ENCODE measurements around the gene KCNMB2.

The KCNMB2 gene

DNA sequence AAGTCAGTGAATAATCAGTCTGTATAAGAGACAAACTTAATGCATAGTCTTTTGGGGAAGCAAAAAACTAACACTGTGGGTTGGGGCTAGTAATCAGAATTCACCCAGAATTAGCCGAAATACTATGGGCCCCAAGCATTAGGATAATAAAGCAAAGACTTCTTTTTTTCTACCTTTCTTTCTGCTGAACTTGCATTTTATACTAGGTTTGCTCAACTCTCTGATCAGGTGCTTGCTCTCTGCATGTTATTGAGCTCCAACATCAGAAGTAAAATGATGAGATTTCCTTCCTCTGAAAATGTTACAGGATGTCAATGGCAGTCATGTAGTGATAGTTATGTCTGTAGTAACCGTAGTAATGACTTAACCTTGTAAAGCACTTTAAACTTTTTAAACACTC lies 216.6 kb downstream of the KCNMB2 start:
- DNase-seq (ENCODE audit: low read depth in 2 of 2), result no peak

DNA sequence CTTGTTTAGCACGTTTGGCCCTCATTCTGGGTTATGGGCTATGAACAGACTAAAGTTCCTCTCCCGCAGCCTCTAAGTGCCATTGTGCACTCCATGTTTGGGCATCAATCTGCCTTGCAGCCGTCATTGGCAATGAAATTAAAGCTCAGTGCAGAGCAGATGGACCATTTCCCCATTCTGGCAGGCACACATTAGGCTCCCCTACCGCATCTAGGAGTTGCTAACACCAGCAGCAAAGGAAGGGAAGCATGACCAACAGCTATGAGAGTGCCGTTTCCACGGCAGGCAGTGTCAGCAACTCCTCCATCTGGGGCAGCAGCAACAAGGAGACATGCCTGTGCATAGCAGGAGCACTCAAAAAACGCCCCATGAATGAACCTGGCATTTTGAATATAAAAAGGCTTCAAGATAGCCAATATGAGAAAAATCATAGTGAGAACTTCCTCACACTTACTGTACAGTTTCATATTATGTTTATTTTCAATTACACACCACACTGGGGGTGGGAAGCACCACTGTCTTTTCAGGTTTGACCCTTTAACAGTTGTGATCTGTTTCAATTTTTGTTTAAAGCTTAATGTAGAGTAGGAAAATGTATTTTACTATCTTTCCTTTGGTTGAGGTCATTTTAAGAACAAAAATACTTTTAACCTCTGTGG lies 218.7 kb downstream of the KCNMB2 start:
- DNase-seq (ENCODE audit: low read depth in 2 of 2), result no peak

DNA sequence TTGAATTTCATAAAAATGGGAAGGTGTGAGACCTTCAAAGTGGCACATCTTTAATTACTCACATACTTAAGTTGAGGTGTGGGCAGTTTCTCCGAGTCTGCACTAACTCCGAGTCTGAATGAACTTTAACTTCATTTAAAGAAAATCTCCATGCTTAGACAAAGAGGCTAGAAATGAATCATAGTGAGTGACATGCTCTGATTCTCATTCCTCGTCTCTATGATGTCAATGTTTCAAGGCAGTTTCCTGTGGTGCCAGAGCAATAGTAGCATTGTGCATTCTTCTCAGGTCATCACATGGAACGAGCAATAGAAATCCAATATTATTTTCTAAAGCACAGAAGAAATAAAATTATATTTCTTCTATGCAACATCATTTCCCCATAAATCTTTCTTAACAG lies 224.8 kb downstream of the KCNMB2 start:
- no peak for DNase-seq (ENCODE audit: low read depth in 2 of 2)

DNA sequence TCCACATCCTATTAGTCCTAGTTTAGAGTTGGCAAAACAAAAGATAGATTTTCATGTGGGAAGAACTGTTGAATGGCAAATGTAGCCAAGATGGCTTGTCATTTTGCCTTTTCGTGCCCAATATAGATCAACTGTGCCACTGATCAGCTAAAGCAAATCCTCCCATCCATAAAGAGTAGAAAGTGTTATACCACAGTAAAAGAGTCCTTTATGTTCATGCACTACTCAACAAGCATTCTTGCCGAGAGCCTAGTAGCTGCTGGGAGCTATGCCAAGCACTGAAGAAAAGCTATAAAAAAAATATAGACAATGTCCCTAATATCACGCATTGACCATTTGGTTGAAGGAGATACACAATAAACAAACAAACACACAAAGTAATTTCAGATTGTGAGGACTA lies 225.2 kb downstream of the KCNMB2 start:
- DNase-seq (ENCODE audit: low read depth in 2 of 2), result no peak

DNA sequence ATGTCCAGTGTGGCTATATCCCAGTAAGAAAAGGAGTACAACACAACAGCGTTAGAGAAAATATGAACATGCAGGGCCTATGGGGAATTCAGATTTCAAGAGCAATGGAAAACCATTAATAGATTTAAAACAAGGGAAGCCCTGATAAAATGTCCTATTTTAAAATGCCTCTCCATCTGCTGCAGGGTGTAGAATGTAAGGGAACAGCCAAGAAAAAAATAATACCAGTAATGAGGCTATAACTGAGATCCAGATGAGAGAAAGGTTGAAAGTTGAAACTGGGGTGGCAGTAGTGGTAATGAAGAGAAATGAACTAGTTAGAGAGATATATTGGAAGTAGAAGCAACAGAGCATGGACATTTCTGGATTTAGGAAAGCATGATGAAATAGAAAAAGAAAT lies 226.1 kb downstream of the KCNMB2 start:
- no peak for DNase-seq (ENCODE audit: low read depth in 2 of 2)

DNA sequence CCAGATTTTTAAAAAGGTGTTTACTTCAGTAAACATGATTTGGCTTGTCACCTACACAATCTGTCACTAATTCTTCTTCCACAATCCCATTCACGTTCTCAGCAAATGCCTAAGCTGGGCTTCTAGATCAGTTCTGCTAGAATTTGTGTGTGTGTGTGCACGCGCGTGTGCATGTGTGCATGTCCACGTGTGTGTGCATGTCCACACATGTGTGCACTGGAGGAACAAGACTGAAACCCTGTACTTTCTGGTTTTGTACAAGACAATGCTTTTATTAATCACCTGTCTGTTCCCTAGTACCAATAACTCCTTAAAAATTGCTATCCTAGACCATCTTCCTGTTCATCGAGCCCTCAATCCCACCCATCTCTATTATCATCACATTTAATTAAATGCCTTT lies 229.2 kb downstream of the KCNMB2 start:
- no peak for DNase-seq (ENCODE audit: low read depth in 2 of 2)

DNA sequence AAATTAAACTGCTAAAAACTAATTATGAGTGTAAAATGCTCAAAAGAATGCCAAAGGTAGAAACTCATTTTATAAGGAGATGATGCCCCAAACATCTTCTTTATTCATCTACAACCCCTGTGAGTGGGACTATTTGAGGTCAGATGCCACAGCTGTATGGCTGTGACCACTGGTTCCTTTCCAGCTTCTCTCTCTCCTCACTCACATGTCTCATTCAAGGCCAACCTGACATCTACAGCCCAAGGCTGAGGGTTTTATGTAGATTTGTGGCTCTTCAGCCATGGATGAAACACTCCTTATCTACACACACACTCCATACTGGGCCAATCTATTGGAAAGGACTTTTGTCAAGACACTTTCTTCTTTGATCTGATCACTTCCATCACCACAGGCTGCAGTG lies 231.3 kb downstream of the KCNMB2 start:
- no peak for DNase-seq (ENCODE audit: low read depth in 2 of 2)

DNA sequence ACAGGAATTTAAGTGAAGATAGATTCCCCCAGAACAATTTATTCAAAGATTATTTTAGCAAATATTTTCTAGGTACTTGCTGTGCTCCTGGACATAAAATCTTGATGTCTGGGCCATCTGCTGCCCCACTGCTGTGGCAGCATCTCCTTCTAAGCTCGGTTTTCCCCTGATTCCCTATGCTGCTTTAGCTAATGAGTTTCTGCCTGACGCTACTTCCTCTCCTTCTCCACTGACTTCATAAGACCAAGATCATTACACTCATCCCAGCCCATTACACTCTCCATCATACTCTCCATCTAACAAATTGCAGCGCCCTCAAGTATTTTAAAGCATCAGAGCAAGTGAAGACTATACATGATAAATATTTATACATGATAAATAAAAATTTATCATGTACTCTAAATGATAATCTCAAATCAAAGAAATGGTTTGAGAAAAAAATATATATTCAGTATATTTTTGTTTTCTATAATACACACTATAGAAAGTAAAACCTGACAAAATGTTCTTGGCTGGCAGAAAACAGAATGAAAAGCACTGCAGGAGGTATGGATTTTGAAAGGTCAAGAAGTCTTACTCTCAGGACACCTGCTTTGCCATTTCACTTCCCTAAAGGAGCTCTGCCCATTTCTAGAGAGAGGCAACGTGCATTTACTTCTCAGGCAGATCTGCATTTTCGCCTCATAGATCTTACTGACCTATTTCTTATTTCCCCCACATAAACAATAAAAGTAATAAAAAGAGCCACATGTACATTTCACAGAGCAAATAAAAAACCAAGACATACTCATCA lies 232.0 kb downstream of the KCNMB2 start:
- DNase-seq (ENCODE audit: low read depth in 2 of 2), result no peak

DNA sequence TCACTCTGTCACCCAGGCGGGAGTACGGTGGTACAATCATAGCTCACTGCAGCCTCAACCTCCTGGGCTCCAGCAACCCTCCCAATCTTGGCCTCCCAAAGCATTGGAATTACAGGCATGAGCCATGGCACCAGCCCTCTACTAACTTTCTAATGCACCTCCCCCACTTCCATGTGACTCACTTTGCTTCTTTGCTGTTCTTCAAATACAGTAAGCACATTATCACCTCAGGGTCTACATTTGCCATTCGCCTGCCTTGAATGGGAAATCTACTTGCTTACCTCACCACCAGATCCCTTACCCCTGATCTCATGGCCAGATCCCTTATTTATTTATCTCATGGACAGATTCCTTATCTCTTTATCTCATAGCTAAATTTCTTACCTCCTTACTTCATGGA lies 235.3 kb downstream of the KCNMB2 start:
- DNase-seq (ENCODE audit: low read depth in 2 of 2), result no peak

DNA sequence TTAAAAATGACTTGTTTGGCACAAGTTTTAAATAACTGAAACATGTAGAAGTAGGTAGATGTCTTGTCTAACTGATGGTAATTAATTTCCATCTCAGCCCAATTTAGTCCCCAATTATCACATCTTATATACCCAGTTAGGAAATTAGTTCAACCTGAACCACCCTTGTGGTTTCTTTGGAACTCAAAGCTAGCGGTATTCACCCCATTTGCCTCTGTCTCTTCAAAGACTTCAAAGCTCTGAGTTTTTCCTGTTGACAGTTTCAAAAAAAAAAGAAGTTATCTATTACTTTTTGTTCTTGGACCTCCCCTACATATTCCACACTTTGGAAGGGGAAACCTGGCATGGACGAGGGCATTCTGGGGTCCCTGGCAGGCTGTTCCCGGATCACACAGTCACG lies 236.5 kb downstream of the KCNMB2 start:
- no peak for DNase-seq (ENCODE audit: low read depth in 2 of 2)

DNA sequence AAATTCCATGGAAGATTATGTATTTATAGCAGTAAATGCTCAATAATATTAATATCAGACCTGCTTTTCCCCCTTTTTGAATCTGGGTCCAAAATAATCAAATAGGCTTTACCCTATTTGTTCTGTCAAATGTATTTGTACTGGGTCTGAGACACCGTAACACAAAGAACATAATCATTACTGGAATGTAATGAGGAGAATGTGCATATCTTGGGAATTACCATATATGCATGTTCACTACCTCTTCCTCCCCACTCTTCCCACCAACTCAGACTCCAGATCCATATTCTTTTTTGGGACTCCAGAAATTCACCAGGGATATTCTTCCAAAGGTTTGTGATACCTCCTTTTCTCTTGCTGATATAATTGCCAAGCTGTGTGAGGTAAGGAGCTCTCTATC lies 237.1 kb downstream of the KCNMB2 start:
- no peak for DNase-seq (ENCODE audit: low read depth in 2 of 2)

DNA sequence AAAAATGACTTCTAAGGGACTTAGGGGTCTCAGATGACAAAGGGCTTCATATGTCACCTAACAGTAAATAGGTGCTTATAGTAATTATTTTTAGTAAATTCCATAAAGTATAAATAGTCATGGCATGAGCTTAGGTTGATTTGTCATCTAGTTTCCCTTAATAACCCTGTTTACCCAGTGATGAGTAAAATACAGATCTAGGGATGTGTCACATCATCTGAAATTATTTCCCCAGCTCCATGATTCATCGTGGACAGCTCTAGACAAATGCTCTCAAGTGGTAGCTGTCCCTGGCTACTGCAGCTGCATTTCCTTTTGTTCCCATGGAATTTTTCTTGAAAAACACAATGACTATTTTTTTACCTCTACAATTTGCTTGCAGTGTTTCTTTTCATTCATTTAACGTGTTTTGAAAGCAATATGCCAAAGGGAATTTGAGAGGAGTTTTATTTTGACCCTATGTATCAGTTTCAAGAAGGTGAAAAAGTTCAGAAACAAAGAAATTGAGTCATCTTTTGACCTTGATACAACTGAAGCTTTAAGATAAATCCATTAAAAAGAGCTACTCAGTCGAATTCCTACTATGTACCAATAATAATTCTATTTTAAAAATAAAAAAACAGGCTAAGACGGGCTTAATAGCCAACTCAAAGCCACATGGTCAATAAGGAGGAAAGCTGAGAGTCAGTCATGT lies 241.6 kb downstream of the KCNMB2 start:
- no peak for DNase-seq (ENCODE audit: low read depth in 2 of 2)

DNA sequence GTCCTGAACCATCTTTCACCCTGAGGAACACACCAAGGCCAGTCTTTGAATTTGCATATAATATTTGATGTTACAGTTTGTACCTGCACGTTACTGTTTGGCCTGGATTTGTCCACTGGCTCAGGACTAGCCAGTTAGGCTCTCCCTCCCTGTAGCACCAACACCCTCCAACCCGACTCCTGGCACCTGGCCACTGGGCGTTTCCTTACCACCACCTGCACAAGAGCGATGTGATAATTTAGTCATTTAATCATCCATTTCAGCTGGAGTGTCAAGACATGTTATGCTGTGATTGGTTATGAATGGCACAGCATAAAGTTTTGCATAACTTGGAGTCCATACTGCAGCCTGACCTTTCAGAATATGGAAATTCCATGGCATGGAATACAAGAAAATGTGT lies 242.4 kb downstream of the KCNMB2 start:
- DNase-seq (ENCODE audit: low read depth in 2 of 2), result no peak

DNA sequence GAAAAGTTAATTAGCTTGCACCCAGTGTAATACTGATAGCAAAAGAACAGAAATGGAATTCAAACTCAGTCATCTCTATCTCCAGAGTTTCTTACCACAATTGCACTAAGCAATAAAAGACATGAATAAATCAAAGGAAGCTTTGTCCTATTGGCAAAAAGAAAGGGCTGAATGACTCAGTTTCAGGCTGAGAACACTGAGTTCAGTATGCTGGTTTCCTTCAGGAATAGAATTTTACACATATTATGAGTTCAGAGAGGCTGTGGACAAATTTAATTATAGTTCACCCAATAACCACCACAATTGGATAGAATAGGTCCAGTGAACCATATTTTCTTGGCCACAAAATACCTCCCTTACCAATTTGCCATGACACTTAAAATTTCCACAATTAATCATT lies 249.7 kb downstream of the KCNMB2 start:
- no peak for DNase-seq (ENCODE audit: low read depth in 2 of 2)

DNA sequence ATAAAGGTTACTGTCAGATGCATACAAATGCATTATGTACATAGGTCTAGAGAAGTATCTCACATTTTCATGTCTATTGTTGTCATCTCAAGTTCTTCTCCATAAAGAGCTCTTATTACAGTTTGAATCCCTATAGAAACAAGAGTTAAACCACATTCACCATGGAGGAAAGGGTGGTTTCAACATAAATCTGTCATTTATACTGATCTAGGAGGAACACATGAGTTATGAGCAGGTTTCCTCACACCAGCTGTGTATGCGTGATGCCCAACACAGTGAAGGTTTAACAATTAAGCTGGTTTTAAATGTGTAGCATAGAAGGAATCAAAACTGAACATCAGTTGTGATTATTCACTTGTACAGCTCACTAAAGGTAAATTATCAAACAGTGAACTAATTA lies 251.7 kb downstream of the KCNMB2 start:
- DNase-seq (ENCODE audit: low read depth in 2 of 2), result no peak

DNA sequence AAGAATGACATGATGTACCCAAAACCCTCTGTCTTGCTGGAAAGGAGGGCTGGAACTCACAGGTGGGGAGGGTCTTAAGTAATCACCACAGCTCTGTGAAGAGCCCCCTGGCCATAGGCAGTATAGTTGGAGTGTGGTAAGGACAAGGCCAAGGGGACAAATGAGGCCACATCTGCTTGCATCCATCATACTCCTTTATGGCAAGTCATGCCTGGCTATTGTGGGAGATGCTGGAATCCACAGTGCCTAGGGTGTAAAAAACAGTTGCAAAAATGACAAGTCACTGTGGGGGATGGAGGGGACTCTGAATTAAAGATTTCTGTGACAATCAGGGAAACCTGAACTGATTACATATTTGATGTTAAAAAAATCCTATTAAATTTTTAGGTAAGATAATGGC lies 258.5 kb downstream of the KCNMB2 start:
- no peak for DNase-seq (ENCODE audit: low read depth in 2 of 2)

DNA sequence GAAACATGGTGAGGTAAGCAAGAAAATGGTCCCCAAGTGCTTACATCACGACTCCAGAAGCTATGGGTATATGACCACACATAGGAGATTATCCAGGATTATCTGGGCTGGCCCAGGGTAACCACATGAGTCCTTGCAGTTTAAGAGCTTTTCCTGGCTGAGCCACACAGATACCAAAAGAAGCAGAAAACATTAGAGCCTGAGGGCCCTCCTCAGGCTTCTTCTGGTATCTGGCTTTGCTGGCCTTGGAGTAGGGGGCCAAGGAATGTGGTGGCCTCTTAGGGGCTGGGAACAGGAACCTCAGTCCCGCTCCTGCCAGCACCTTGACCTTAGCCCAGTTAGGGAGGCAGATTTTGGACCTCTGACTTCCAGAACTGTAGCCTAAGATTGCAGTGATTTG lies 259.1 kb downstream of the KCNMB2 start:
- no peak for DNase-seq (ENCODE audit: low read depth in 2 of 2)

DNA sequence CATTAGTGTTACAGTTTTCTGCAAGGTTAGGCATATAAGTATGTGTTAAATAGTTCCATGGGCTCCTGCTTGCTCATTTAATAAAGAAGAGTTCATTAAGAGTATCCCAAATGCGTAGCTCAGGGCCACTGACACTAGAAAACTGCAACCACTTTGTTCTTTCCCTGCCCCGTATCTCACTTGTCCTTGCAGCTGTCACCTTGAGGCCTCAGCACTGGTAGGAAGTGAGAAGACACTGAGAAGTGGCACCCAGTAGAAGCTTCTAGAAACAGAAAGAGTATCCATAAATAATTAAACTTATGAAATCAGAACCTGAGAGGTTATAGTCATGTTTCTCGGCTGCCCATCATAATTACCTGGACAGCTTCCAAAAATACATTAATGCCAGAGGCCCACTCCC lies 266.0 kb downstream of the KCNMB2 start:
- no peak for DNase-seq (ENCODE audit: low read depth in 2 of 2)

DNA sequence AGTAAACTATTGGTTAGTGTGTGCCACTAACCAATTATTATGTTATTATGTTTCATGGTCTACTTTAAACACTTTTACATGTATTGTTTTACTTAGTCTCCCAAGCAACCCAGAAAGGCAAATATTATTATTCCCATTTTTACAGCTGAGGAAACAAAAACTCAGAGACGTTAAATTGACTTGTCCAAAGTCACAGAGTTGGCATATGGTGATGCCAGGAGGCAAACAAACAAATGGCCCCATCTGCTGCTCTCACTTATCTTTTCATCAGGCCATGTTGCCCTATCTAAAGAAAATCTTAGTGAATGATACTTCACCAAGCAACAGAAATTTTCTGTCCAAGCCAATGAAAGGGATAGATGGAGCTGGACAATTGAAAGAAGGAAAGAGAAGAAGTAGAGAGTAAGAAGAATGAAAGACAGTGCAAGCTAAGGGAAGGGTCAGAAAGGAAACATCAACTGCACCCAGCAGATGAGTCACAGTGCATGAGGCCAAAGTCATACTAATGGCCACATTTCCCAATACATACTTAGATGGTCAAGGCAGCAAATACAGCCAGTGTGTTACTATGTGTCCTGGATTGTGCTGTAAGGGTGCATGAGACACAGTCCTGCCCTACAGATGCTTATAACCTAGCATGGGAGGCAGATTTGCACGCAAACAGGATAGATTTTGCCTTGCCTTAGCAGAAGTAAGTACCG lies 266.9 kb downstream of the KCNMB2 start:
- DNase-seq (ENCODE audit: low read depth in 2 of 2), result no peak

DNA sequence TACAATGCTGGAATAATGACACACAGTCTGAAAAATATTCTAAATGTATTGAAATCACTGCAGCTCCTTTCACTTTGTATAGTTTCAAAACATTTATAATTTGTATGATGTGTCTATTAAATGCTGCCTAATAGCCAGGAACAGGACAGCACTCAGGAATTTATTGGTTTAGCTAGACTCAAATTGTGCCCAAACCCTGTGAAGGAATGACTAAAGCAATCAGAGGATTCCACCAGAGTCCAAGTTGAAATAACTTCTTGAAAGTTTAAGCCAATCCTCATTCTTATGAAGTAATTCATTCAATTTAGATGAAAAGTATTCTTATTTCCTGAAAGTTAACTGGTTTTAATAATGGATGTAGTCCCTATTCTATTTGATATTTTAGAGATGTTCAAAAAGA lies 268.4 kb downstream of the KCNMB2 start:
- DNase-seq (ENCODE audit: low read depth in 2 of 2), result no peak

DNA sequence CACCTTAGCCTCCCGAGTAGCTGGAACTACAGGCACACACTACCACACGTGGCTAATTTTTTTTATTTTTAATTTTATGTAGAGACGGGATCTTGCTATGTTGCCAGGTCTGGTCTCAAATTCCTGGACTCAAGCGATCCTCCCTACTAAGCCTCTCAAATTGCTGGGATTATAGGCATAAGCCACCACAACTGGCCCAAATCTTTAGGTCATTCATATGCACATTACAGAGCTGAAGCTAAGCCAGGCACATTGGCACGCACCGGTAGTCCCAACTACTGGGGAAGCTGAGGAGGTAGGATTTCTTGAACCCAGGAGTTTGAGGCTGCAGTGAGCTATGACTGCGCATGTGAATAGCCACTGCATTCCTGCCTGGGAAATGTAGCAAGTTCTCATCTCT lies 269.5 kb downstream of the KCNMB2 start:
- no peak for DNase-seq (ENCODE audit: low read depth in 2 of 2)

DNA sequence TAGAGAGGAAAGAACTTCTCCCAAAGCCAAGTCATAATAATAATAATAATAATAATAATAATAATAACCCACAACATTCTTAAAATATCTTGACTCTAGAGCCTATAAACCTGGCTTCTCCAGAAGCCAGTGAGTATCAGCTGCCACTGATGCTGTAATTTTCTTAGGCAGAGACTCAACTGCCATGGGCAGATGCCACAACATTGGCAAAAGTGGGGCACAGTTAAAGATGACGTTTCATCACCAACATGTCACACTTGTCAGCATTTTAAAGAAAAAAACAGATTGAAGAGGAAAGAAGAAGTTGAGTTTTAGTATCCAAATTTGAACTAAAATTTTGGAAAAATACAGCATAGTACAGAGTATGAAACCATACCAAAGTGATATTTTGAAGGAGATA lies 270.4 kb downstream of the KCNMB2 start:
- DNase-seq (ENCODE audit: low read depth in 2 of 2), result no peak

DNA sequence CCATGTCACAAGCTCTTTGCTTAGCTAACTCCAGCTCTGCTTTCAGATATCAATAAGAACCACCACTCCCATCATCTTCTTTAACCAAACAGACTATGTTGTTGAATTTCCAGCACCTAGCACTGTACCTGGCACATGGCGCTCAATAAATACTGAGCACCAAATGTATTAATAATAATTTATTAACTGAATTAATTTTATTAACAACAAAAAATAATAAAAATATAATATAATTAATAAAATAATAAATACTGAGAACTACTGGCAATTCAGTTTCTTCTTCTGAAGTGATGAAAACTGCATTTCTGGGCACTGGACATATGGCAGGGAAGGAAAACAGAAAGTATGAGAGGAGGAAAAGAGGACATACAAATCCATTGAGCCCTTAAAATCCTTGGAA lies 271.5 kb downstream of the KCNMB2 start:
- DNase-seq (ENCODE audit: low read depth in 2 of 2), result no peak

All from stimulated activated CD4-positive, alpha-beta T cell treated with anti-CD3 and anti-CD28 coated beads, Interleukin-12 subunit alpha, Interleukin-12 subunit beta, amount 100 ng/mL, for 24 hours (primary cell).